Left ventricle myocardium inferior (tissue), 1 donor: ENCODE measurements around the gene GSDMA. TPM values are rescaled to one million over a fixed set of nuclear protein-coding genes. Genes with fewer than 3 reads are reported as not detected.
"Not testable (repeated sequence)": the region's sequence is repeated elsewhere in the genome, so short reads cannot be mapped to it uniquely, and the experiment has no call there.

Experiments
- DNase-seq: peaks from one replicate; pipeline ENCODE4 v3.0.0-alpha.2; 2020
- H3K27ac ChIP-seq: fragments of 200-600 bp; replicated peaks from 2 replicates; pipeline ENCODE4 v1.8.0; 2021
- H3K27me3 ChIP-seq: fragments of 200-600 bp; 2 replicates; pipeline ENCODE4 v1.8.0; 2021; ENCODE audit warnings: low read depth
- H3K36me3 ChIP-seq: fragments of 200-600 bp; 2 replicates; pipeline ENCODE4 v1.8.0; 2021
- H3K4me1 ChIP-seq: fragments of 200-600 bp; 2 replicates; pipeline ENCODE4 v1.8.0; 2021
- H3K4me3 ChIP-seq: fragments of 200-600 bp; 2 replicates; pipeline ENCODE4 v1.8.0; 2021; ENCODE audit warnings: mild to moderate bottlenecking, moderate library complexity
- H3K9me3 ChIP-seq: fragments of 200-600 bp; replicated peaks from 2 replicates; pipeline ENCODE4 v1.8.0; 2021
- CTCF ChIP-seq: fragments of 200-600 bp; IDR thresholded peaks from 2 replicates; pipeline ENCODE4 v1.8.0; 2021; ENCODE audit warnings: antibody characterized with exemption, mild to moderate bottlenecking, borderline replicate concordance
- intact Hi-C: fragments of 100-400 bp; cut with micrococcal nuclease; formaldehyde crosslinking; loops from one replicate; pipeline ENCODE4 v1.11.0; 2022
- total RNA-seq: library from RNA; stranded (reverse); fragmentation: NEBNext Ultra II Directional; extraction: Animal tissue kit (Norgen Biotek cat#: 25700); gene quantifications from one replicate; pipeline ENCODE4 v1.2.1, GENCODE V29; 2021
- donor health status: DM: no; HTN: yes; CAD: no; lungs with severe emphysema.

GSDMA gene
- total RNA-seq, 1 donor from 2014 or later: 0.66 TPM

GRCh38 chr17:40004712-40005111 is 41.9 kb downstream of the GSDMA start:
- H3K27me3 ChIP-seq: no peaks in the 10 kb centered on the region
- DNase-seq: no peak
- H3K9me3 ChIP-seq: no peaks in the 10 kb centered on the region
- no peaks in the 10 kb centered on the region for H3K4me1 ChIP-seq
- no peaks in the 10 kb centered on the region for H3K36me3 ChIP-seq
- TF ChIP-seq CTCF: no peak
- H3K4me3 ChIP-seq: no peak overlapping the region
- intact Hi-C loops: no loop called here
- H3K27ac ChIP-seq: no peak overlapping the region

GRCh38 chr17:40005520-40005919 is 42.7 kb downstream of the GSDMA start:
- intact Hi-C loops: no loop called here
- DNase-seq: no peak
- Histone ChIP-seq H3K9me3 (no peaks in the 10 kb centered on the region), H3K4me3 (no peak overlapping the region), H3K27ac (no peak overlapping the region), H3K4me1 (no peaks in the 10 kb centered on the region), H3K36me3 (no peaks in the 10 kb centered on the region), H3K27me3 (no peaks in the 10 kb centered on the region)
- no peak for TF ChIP-seq CTCF

- H3K27me3 ChIP-seq, DNase-seq, H3K9me3 ChIP-seq, H3K36me3 ChIP-seq, H3K4me3 ChIP-seq, H3K27ac ChIP-seq: not testable (repeated sequence)
- H3K4me1 ChIP-seq: peaks cover 25% of the 10 kb centered on the region
- intact Hi-C loops: loop anchor here (5.0 kb wide), 1 partner anchor 156 kb away; no protein-coding TSS in a partner anchor
Observed at GRCh38 chr17:40010946-40011500, 48.2 kb downstream of the GSDMA start.

- peaks cover 36% of the 10 kb centered on the region for H3K4me1 ChIP-seq
- not testable (repeated sequence) for H3K4me3 ChIP-seq, H3K9me3 ChIP-seq, DNase-seq, H3K36me3 ChIP-seq, H3K27ac ChIP-seq, H3K27me3 ChIP-seq
- intact Hi-C loops: loop anchor here (5.0 kb wide), 1 partner anchor 155 kb away; no protein-coding TSS in a partner anchor
Observed at GRCh38 chr17:40012017-40012647, 49.3 kb downstream of the GSDMA start.

GRCh38 chr17:40014375-40014980 is 51.7 kb downstream of the GSDMA start:
- H3K36me3 ChIP-seq: peaks cover 3% of the 10 kb centered on the region
- H3K9me3 ChIP-seq: no peaks in the 10 kb centered on the region
- intact Hi-C loops: loop anchor here (5.0 kb wide), 1 partner anchor 153 kb away; no protein-coding TSS in a partner anchor
- peak overlapping the region; percentile 56 for H3K27ac ChIP-seq
- peaks cover 57% of the 10 kb centered on the region for H3K4me1 ChIP-seq
- no peaks in the 10 kb centered on the region for H3K27me3 ChIP-seq
- no peak overlapping the region for H3K4me3 ChIP-seq
- no peak for DNase-seq
- TF ChIP-seq CTCF: no peak

- no peak for TF ChIP-seq CTCF
- peaks cover 11% of the 10 kb centered on the region for H3K36me3 ChIP-seq
- no peak within 1 kb of the TSS for H3K4me3 ChIP-seq
- no peaks in the 10 kb centered on the region for H3K9me3 ChIP-seq
- H3K27ac ChIP-seq: peak within 1 kb of the TSS; percentile 56
- intact Hi-C loops: no loop called here
- H3K27me3 ChIP-seq: no peaks in the 10 kb centered on the region
- no peak for DNase-seq
- H3K4me1 ChIP-seq: peaks cover 58% of the 10 kb centered on the region
Observed at GRCh38 chr17:40015005-40015997, 52.5 kb downstream of the GSDMA start, which contains the start of gene CSF3. CSF3 (plus strand) TSS chr17:40015440; CDS start chr17:40015475, 35 bp downstream.
